Mesenchymal stem cell (in vitro differentiated cells and primary cell): Measurements from ENCODE around the gene NCLN.

Experiments used
- DNase-seq: peaks from one replicate; pipeline ENCODE4 v3.0.0-alpha.2; 2013
- H2AFZ ChIP-seq: one replicate; pipeline ENCODE4 v1.6.1; 2013; ENCODE audit warnings: low read depth, mild to moderate bottlenecking, control low read depth, inconsistent platforms, low read length, moderate library complexity
- H2AK5ac ChIP-seq: 2 replicates; pipeline ENCODE4 v1.6.1; 2013; ENCODE audit warnings: low read length, moderate library complexity, mild to moderate bottlenecking, inconsistent platforms; ENCODE audit not compliant: severe bottlenecking
- H2BK120ac ChIP-seq: one replicate; pipeline ENCODE4 v1.6.1; 2013; ENCODE audit warnings: low read depth, mild to moderate bottlenecking, inconsistent platforms, low read length, moderate library complexity
- H2BK12ac ChIP-seq, 2 experiments: one replicate each; pipeline ENCODE4 v1.6.1; 2013; ENCODE audit warnings: inconsistent platforms in 2 of 2, low read length in 2 of 2, mild to moderate bottlenecking in 2 of 2, moderate library complexity in 2 of 2, control low read depth in 1 of 2
- H2BK15ac ChIP-seq: one replicate; pipeline ENCODE4 v1.6.1; 2013; ENCODE audit warnings: mild to moderate bottlenecking, low read depth, inconsistent platforms; ENCODE audit not compliant: poor library complexity, severe bottlenecking
- H2BK5ac ChIP-seq: 2 replicates; pipeline ENCODE4 v1.6.1; 2013; ENCODE audit warnings: low read depth, mild to moderate bottlenecking, low read length, control low read depth, inconsistent platforms; ENCODE audit not compliant: poor library complexity, severe bottlenecking
- H3K14ac ChIP-seq, 2 experiments: one replicate each; pipeline ENCODE4 v1.6.1; 2013; ENCODE audit warnings: inconsistent platforms in 2 of 2, low read length in 2 of 2, control low read depth in 1 of 2, mild to moderate bottlenecking in 1 of 2, moderate library complexity in 1 of 2
- H3K18ac ChIP-seq, 2 experiments: one replicate each; pipeline ENCODE4 v1.6.1; 2013; ENCODE audit warnings: inconsistent platforms in 2 of 2, low read length in 2 of 2, control low read depth in 1 of 2, low read depth in 1 of 2, mild to moderate bottlenecking in 1 of 2
- H3K23ac ChIP-seq, 2 experiments: one replicate each; pipeline ENCODE4 v1.6.1; 2013; ENCODE audit warnings: inconsistent platforms in 2 of 2, low read length in 2 of 2, mild to moderate bottlenecking in 2 of 2, moderate library complexity in 2 of 2, control low read depth in 1 of 2
- H3K27ac ChIP-seq: 2 replicates; pipeline ENCODE4 v1.5.1; 2013; ENCODE audit warnings: mild to moderate bottlenecking, moderate library complexity, low read length, control low read depth, inconsistent platforms; ENCODE audit not compliant: poor library complexity, severe bottlenecking
- H3K27me3 ChIP-seq, 2 experiments: 2 replicates each; pipeline versions ENCODE4 v1.6.1 to v1.7.0; 2013; ENCODE audit warnings: low read length in 2 of 2, mild to moderate bottlenecking in 2 of 2, moderate library complexity in 2 of 2, control low read depth in 1 of 2, inconsistent platforms in 1 of 2; ENCODE audit not compliant: control insufficient read depth in 1 of 2, insufficient read depth in 1 of 2
- H3K36me3 ChIP-seq, 2 experiments: 2 replicates each; pipeline versions ENCODE4 v1.6.1 to v1.7.0; 2013; ENCODE audit warnings: low read length in 2 of 2, control low read depth in 1 of 2, inconsistent platforms in 1 of 2, low read depth in 1 of 2, mild to moderate bottlenecking in 1 of 2; ENCODE audit not compliant: insufficient read depth in 2 of 2, control insufficient read depth in 1 of 2
- H3K4ac ChIP-seq, 2 experiments: one replicate each; pipeline ENCODE4 v1.6.1; 2013; ENCODE audit warnings: inconsistent platforms in 2 of 2, low read length in 2 of 2, mild to moderate bottlenecking in 2 of 2, moderate library complexity in 2 of 2, control low read depth in 1 of 2, low read depth in 1 of 2
- H3K4me1 ChIP-seq: 2 replicates; pipeline ENCODE4 v1.6.1; 2013; ENCODE audit warnings: low read depth, low read length, control low read depth; ENCODE audit not compliant: control insufficient read depth, insufficient read depth
- H3K4me2 ChIP-seq: 2 replicates; pipeline ENCODE4 v1.6.1; 2013; ENCODE audit warnings: low read length, mild to moderate bottlenecking, inconsistent platforms; ENCODE audit not compliant: poor library complexity, severe bottlenecking
- H3K4me3 ChIP-seq, 2 experiments: 2 replicates each; pipeline versions ENCODE4 v1.5.1 to v1.7.0; 2013; ENCODE audit warnings: low read length in 2 of 2, mild to moderate bottlenecking in 2 of 2, control low read depth in 1 of 2, low read depth in 1 of 2; ENCODE audit not compliant: insufficient read depth in 1 of 2
- H3K79me1 ChIP-seq: replicated peaks from 2 replicates; pipeline ENCODE4 v1.6.1; 2013; ENCODE audit warnings: mild to moderate bottlenecking, control low read depth, low read length, inconsistent platforms; ENCODE audit not compliant: poor library complexity, severe bottlenecking
- H3K9ac ChIP-seq: 2 replicates; pipeline ENCODE4 v1.7.0; 2013; ENCODE audit warnings: mild to moderate bottlenecking, low read length, moderate library complexity
- H3K9me3 ChIP-seq: 2 replicates; pipeline ENCODE4 v1.7.0; 2013; ENCODE audit warnings: mild to moderate bottlenecking, low read length; ENCODE audit not compliant: control insufficient read depth
- H4K8ac ChIP-seq: one replicate; pipeline ENCODE4 v1.6.1; 2013; ENCODE audit warnings: inconsistent platforms, mild to moderate bottlenecking, low read length, moderate library complexity
- H4K91ac ChIP-seq: one replicate; pipeline ENCODE4 v1.6.1; 2013; ENCODE audit warnings: mild to moderate bottlenecking, low read length, inconsistent platforms
- WGBS: methylation state at CpG from one replicate; pipeline ENCODE4 v1.1.7; 2013; ENCODE audit warnings: mixed read lengths; 5-methylcytosine and 5-hydroxymethylcytosine counted together

Gene NCLN

DNA sequence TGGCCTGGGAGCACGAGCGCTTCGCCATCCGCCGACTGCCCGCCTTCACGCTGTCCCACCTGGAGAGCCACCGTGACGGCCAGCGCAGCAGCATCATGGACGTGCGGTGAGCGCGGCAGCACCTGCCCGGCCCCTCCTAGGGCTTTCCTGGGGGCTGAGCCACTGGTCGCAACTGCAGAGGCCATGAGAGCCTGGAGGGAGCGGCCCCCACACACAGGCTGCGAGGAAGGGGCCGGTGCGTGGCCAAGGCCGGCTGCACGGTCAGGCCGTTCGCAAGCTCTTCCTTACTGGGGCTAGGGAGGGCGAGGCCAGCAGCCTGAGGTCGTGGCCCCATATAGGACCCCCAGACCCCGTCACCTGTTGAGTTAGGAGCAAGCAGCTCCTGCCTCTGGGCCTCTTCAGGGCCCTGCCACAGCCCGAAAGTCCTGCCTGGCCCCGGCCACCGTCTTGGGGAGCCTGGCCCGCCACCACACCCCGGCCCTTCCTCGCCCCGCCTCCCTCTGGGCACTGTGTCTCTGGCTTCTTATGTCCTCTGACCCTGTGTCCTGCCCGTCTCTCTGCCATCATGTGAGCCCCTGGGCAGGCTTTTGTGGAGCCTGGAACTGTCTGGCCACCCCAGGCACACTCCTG is 19.0 kb downstream of the NCLN start:
- peaks cover 15% of the 10 kb centered on the region for H3K79me1 ChIP-seq
- no peaks in the 10 kb centered on the region for H3K27me3 ChIP-seq
- no peak overlapping the region for H3K4ac ChIP-seq
- no peak overlapping the region for H3K4me3 ChIP-seq
- no peaks in the 10 kb centered on the region for H3K9me3 ChIP-seq
- H3K14ac ChIP-seq, result no peak overlapping the region
- H3K9ac ChIP-seq, result no peak overlapping the region
- 96% methylated on average over 35 of the region's 35 CpGs for WGBS
- H3K18ac ChIP-seq, result no peak overlapping the region
- H2AFZ ChIP-seq, result no peak overlapping the region
- DNase-seq, result no peak
- H3K4me2 ChIP-seq, result no peak overlapping the region
- H3K23ac ChIP-seq, result no peak overlapping the region
- H2BK15ac ChIP-seq, result no peak overlapping the region
- H3K36me3 ChIP-seq, result peaks cover 47 to 88% of the 10 kb centered on the region in 2 experiments
- H2AK5ac ChIP-seq, result no peak overlapping the region
- H2BK5ac ChIP-seq, result no peak overlapping the region
- H2BK120ac ChIP-seq, result no peak overlapping the region
- H3K27ac ChIP-seq, result no peak overlapping the region
- no peak overlapping the region for H4K91ac ChIP-seq
- H2BK12ac ChIP-seq, result no peak overlapping the region
- H4K8ac ChIP-seq, result no peak overlapping the region
- H3K4me1 ChIP-seq, result no peaks in the 10 kb centered on the region

DNA sequence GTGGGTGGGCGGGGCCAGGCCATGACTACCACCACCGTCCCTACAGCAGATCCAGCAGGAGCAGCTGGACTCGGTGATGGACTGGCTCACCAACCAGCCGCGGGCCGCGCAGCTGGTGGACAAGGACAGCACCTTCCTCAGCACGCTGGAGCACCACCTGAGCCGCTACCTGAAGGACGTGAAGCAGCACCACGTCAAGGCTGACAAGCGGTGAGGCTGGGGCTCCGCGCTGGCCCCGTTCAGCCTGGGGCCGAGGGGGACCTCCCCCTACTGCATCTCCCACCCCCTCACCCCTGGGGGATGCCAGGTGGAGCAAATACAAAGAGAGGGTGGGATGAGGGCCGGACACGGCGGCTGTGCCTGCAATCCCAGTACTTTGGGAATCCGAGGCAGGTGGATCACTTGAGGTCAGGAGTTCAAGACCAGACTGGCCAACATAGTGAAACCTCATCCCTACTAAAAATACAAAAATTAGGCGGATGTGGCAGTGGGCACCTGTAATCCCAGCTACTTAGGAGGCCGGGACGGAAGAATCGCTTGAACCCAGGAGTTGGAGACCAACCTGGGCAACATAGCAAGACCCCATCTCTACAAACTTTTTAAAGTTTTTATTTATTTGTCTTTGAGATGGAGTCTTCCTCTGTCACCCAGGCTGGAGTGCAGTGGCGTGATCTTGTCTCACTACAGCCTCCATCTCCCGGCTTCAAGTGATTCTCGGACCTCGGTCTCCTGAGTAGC is 20.7 kb downstream of the NCLN start:
- peaks cover 47 to 79% of the 10 kb centered on the region in 2 experiments for H3K36me3 ChIP-seq
- H4K8ac ChIP-seq, result no peak overlapping the region
- 98% methylated on average over 28 of the region's 28 CpGs for WGBS
- no peak overlapping the region for H3K14ac ChIP-seq
- no peak overlapping the region for H3K4me2 ChIP-seq
- H2AK5ac ChIP-seq, result no peak overlapping the region
- H3K4me3 ChIP-seq, result no peak overlapping the region
- no peak overlapping the region for H2BK120ac ChIP-seq
- H3K23ac ChIP-seq, result no peak overlapping the region
- H2BK5ac ChIP-seq, result no peak overlapping the region
- H2AFZ ChIP-seq, result no peak overlapping the region
- no peak overlapping the region for H3K27ac ChIP-seq
- no peak overlapping the region for H2BK15ac ChIP-seq
- DNase-seq, result no peak
- H3K4me1 ChIP-seq, result peaks cover 4% of the 10 kb centered on the region
- no peak overlapping the region for H4K91ac ChIP-seq
- H3K9me3 ChIP-seq, result no peaks in the 10 kb centered on the region
- H3K4ac ChIP-seq, result no peak overlapping the region
- H3K79me1 ChIP-seq, result peaks cover 10% of the 10 kb centered on the region
- no peaks in the 10 kb centered on the region for H3K27me3 ChIP-seq
- H3K9ac ChIP-seq, result no peak overlapping the region
- H2BK12ac ChIP-seq, result no peak overlapping the region
- no peak overlapping the region for H3K18ac ChIP-seq

DNA sequence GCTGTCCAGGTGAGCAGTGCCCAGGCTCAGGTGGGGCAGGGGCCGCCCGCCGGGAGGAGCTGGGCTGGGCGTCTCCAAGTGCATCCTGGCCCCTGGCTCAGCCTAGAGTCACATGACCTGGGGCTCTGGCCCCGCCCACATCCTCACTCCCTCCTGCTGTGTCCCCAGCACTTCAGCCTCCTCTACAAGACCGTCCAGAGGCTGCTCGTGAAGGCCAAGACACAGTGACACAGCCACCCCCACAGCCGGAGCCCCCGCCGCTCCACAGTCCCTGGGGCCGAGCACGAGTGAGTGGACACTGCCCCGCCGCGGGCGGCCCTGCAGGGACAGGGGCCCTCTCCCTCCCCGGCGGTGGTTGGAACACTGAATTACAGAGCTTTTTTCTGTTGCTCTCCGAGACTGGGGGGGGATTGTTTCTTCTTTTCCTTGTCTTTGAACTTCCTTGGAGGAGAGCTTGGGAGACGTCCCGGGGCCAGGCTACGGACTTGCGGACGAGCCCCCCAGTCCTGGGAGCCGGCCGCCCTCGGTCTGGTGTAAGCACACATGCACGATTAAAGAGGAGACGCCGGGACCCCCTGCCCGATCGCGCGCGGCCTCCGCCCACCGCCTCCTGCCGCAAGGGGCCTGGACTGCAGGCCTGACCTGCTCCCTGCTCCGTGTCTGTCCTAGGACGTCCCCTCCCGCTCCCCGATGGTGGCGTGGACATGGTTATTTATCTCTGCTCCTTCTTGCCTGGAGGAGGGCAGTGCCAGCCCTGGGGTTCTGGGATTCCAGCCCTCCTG is 21.9 kb downstream of the NCLN start:
- no peaks in the 10 kb centered on the region for H3K9me3 ChIP-seq
- H3K4me2 ChIP-seq, result no peak overlapping the region
- no peak overlapping the region for H2AFZ ChIP-seq
- no peak overlapping the region for H2BK120ac ChIP-seq
- peak overlapping the region in 1 of 2 experiments; percentile 14 for H3K4me3 ChIP-seq
- no peak overlapping the region for H2BK5ac ChIP-seq
- no peak overlapping the region for H2BK12ac ChIP-seq
- H3K27ac ChIP-seq, result no peak overlapping the region
- H3K27me3 ChIP-seq, result no peaks in the 10 kb centered on the region
- no peak overlapping the region for H3K4ac ChIP-seq
- H3K23ac ChIP-seq, result no peak overlapping the region
- H3K79me1 ChIP-seq, result peaks cover 8% of the 10 kb centered on the region
- H3K36me3 ChIP-seq, result peaks cover 40 to 71% of the 10 kb centered on the region in 2 experiments
- H4K91ac ChIP-seq, result peak overlapping the region; percentile 52
- H2AK5ac ChIP-seq, result no peak overlapping the region
- no peak overlapping the region for H4K8ac ChIP-seq
- peaks cover 4% of the 10 kb centered on the region for H3K4me1 ChIP-seq
- H3K18ac ChIP-seq, result no peak overlapping the region
- no peak overlapping the region for H3K9ac ChIP-seq
- WGBS, result 94% methylated on average over 43 of the region's 43 CpGs
- H2BK15ac ChIP-seq, result no peak overlapping the region
- H3K14ac ChIP-seq, result peak overlapping the region in 1 of 2 experiments; percentile 27
- no peak for DNase-seq
